SIG-M5 (cell line): ENCODE results near the gene ESPNL.

Experiments used
- DNase-seq: peaks from one replicate; lab custom pipeline; 2025; lab: John Stamatoyannopoulos, UW

Gene ESPNL

DNA sequence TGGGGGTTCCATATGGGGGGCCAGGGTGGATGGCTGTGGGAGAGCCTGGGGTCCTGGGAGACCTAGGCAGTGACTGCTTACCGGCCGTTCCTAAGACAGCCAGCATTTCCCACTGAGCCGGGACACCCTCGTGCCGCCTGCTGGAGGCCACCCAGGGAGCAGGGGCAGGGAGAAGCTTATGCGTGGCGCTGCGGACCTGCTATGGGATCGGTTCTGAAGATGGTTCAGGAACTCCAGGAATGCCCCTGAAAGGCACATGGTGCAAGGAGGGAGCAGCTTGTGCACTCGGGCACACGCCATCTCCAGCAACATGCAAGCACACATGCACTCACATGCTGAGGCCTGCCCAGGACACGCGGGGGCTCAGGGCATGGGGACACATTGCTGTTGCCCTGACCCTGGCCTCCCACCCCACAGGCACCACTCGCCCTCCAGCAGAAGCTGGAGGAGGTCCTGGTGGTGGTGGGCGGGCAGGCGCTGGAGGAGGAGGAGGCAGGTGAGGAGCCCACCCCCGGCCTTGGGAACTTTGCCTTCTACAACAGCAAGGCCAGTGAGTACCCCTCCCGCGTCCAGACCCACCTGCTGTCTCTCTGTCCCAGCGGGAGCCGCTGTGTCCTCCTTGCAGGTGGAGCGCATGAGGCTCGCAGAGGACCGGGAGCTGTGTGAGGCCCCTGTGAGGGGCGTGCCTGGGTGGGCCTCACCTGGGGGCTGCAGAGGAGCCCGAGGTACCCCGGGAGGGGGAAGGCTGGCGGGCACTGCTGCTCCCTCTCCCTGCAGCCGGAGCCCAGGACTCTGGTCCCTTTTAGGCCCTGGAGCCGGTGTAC is 42.5 kb downstream of the ESPNL start:
- no peak for DNase-seq

DNA sequence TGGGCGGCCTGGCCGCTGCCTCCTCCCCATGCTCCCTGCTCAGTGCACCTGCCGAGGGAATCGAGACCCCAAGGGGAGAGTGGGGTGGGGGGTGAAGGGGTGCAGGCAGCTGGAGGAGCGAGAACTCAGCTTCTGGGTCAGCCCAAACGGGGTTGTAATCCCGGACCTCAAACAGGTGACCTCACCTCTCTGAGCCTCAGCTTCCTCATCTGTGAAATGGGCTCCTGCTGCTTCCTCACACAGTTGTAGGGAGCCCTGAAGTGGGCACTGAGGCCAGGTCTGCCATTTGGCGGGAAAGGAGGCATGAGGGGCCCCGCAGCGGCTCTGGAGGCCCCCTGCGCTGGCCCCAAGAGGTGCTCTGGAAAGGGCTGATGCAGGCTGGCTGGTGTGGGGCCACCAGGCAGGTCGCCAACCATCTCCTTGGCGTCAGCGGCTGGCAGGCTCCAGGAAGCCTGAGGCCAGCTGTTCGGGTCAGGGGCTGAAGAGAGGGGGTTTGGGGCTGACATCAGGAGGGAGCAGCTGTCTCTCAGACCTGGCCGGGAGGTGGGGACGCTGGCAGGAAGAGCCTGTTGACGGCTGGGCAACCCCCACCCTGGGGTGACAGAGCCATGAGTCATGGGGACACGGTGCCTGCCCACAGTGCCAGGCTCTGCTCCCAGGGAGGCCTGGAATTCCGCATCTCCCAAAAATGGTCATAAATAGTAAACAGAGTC is 43.3 kb downstream of the ESPNL start:
- no peak for DNase-seq

DNA sequence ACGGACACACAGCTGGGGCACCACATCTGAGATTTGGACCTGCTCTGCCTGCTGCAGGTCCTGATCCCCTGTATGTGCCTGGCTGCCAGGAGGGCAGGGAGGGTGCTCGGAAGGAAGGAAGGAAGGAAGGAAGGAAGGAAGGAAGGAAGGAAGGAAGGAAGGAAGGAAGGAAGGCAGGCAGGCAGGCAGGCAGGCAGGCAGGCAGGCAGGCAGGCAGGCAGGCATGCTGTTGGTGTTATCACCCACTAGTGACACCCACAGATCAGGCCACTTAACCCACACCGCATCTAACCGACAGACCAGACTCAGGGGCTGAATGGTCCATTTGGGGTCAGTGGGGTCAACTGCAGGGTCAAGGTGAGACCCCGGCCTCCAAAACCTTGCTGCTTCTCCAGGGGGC is 44.1 kb downstream of the ESPNL start:
- DNase-seq: no peak

DNA sequence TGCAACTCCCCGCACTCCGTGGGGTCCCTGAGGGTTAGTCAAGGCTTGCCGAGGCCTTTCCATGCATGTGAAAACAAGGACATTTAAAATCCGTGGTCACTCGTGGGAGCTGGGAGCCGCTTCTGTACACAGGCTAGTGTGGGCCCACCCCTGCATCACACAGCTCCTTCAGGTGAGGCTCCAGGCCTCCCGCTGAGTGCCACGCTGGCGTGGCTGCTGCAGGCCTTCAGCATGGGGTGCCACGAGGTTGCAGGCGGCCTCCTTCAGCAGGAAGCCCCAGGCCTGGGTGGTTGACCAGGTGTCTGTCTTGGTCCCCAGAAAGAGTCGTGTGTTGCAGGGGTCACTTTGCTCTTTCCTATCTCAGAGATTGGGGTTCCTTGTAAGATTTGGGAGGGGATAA is 44.9 kb downstream of the ESPNL start:
- no peak for DNase-seq

GRCh38 chr2:238145851-238146250 is 45.7 kb downstream of the ESPNL start:
- DNase-seq: no peak

DNA sequence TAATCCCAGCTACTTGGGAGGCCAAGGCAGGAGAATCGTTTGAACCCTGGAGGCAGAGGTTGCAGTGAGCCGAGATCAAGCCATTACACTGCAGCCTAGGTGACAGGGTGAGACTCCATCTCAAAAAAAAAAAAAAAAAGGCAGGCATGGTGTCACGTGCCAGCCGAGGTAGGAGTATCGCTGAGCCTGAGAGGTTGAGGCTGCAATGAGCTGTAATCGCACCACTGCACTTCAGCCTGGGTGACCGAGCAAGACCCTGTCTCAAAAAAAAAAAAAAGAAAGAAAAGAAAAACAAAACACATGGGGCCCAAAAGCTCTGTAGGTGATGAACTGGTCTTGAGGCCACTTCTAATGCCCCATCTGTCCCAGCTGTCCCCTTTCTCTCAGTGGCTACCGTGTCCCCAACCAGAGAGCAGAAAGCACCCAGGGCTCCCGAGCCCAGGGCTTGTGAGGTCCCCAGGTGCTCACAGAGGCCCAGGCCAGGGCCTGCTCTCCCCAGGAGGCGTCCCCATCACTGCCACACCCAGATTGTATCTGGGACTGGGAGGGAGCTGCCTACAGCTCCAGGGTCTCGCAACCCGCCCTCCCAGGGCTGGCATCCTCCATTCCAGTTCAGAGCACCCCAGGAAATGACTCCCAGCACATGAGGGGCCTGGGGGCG is 46.9 kb downstream of the ESPNL start:
- no peak for DNase-seq

DNA sequence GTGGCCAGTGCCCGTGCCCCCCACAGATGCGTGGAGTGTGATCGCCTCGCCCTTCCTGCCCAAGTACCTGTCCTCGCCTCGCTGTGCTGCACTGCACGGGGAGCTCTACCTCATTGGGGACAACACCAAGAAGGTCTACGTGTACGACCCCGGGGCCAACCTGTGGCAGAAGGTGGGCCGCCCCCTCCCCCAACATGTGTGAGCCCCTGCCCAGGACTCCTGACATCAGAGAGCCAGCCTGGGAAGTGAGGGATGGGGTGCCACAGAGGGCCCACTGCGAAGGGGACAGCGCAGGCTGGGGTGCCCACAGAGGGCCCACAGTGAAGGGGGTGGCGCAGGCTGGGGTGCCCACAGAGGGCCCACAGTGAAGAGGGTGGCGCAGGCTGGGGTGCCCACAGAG is 48.8 kb downstream of the ESPNL start:
- no peak for DNase-seq

DNA sequence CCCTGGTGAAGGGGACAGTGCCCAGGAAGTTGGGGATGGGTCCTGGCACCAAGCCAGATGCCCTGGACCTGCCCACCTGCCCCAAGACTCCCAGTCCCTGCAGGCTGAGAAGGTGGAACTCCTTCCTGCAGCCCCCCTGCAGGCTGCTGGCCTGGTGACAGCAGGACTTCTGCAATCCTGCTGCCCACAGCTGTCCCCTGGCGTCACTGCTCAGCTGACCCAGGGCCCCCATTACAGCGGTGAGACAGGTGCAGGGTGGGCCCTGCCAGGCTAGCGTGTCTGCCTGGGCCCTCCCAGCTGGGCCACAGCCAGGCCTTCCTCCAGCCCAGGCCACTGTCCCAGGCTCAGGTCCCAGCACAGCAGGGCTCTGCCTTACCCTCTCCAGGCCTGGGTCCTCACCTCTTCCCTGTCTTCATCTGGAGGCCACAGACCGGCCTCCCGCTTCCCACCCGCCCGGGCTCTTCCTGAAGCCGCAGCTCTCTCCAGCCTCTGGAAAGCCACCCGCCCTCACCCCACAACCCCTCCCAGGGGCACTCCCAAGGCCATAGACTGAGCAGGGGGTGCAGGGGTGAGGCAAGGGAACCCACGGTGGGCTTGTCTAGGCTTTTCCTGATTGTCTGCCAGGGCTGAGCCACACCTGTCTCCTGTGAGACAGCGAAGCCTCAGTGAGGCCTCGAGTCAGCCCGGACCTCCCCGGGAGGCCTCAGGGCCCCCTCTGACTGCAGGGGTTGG is 49.9 kb downstream of the ESPNL start:
- DNase-seq: no peak

GRCh38 chr2:238150686-238151085 is 50.5 kb downstream of the ESPNL start:
- DNase-seq: no peak

DNA sequence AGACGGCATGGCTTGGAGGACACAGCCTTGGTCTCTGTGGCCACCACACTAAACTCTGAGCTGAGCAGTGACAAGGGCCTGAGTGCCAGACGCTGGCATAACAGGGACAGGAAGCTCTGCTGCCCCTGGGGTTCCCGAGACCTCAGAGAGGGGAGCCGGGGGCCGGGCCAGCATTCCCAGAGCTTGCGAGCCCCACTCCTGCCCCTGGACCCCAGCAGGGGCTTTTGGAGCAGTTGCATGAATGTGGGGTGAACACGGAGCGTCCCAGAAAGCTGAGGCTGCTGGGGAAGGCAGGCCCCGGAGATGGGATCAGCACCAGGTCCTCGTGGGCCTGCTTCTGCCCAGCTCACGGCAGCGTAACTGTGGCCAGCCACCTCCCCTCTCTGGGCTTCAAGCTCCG is 51.1 kb downstream of the ESPNL start:
- no peak for DNase-seq

- DNase-seq: no peak
Measured at GRCh38 chr2:238151628-238152235, 51.6 kb downstream of the ESPNL start.

DNA sequence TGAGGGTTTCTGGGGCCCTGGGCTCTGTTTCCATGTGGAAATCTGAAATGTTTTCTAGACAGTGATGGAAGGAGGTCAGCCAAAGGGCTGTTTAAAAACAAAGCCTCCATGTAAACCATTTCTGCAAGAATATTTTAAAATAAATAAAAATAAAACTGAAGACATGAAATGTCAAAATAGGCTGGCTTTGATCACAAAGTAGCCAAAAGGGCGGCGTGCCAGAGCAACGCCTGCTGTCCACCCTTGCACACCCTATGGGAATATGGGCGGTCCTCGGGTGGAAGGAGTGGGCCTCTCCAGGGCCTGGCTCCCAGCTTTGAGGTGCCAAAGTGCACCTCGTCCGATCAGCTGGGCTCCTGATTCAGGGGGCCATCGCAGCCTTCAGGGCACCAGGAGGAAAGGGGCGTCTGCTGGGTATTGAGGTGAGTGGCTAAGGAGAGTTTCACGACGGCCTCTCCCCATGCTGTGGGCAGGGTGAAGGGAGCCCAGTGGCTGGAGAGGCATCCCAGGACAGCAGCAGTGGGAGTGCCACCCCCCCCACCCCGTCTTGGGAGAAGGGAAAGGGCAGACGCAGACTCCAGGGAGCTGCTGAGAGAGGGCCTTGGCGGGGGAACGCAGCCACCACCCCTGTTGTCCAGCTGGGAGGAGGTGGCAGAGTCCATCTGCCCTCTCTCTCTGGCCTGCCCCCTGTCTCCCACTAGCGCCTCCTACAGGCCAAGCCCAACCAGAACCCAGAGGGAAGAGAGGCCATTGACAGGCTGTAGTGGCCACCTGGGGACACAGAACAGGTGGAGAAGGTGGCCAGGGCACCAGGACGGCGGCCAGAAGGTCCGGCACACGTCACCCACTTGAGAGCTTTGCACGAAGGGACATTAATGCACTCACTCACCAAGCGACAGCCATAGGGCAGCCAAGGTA is 52.9 kb downstream of the ESPNL start:
- no peak for DNase-seq

DNA sequence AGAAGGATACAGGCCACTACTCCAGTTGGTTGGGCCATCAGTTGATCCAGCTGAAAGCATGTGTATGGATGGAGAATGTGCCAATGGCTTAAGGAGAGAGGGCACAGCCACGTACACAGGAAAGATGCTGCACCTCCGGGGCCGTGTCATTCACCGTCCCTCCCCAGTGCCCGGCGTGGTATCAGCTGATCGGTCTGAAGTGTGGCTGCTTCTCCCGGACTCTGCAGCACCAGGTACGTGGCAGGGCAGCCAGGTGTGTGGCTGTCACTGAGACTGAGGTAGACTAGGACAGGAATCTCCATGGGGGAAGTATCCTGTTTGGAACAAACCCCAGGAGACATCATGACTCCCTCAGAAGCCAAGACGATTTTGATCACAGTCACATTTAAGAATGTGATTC is 54.4 kb downstream of the ESPNL start:
- DNase-seq: no peak

GRCh38 chr2:238155051-238155760 is 55.1 kb downstream of the ESPNL start:
- DNase-seq: no peak

- DNase-seq: no peak
Measured at GRCh38 chr2:238155761-238156694, 55.9 kb downstream of the ESPNL start.

- DNase-seq: no peak
Measured at GRCh38 chr2:238157506-238158017, 57.4 kb downstream of the ESPNL start.

GRCh38 chr2:238158018-238158508 is 57.9 kb downstream of the ESPNL start:
- no peak for DNase-seq

- no peak for DNase-seq
Measured at GRCh38 chr2:238158509-238159070, 58.5 kb downstream of the ESPNL start, which contains the start of gene ERFE. ERFE (plus strand) TSS chr2:238158970; CDS start chr2:238159008, 38 bp downstream.
